Large intestine (tissue), 3 donors: ENCODE results near the gene GFRA1. TPM values are rescaled to one million over a fixed set of nuclear protein-coding genes. Genes with fewer than 3 reads are reported as not detected.

Source experiments
- DNase-seq, 2 donors: peaks; one replicate each; pipeline versions ENCODE4 v3.0.0 to v3.0.0-alpha.2; 2013
- H3K27ac ChIP-seq: one replicate; pipeline ENCODE4 v1.5.1; 2013; ENCODE audit warnings: low read length
- H3K27me3 ChIP-seq: 2 replicates; pipeline ENCODE4 v1.6.1; 2013; ENCODE audit warnings: low read length; ENCODE audit not compliant: control insufficient read depth, insufficient read depth
- H3K36me3 ChIP-seq: 2 replicates; pipeline ENCODE4 v1.6.1; 2013; ENCODE audit warnings: low read length; ENCODE audit not compliant: control insufficient read depth, insufficient read depth
- H3K4me1 ChIP-seq: one replicate; pipeline ENCODE4 v1.6.1; 2013; ENCODE audit warnings: low read length; ENCODE audit not compliant: control insufficient read depth, insufficient read depth
- H3K4me3 ChIP-seq: one replicate; pipeline ENCODE4 v1.5.1; 2013; ENCODE audit warnings: low read length
- H3K9me3 ChIP-seq: one replicate; pipeline ENCODE4 v1.6.1; 2013; ENCODE audit warnings: mild to moderate bottlenecking, low read depth, low read length, moderate library complexity; ENCODE audit not compliant: control insufficient read depth
- WGBS: methylation state at CpG from one replicate; pipeline ENCODE4 v1.1.5; 2013; ENCODE audit warnings: low lambda C conversion rate; ENCODE audit not compliant: insufficient coverage; 5-methylcytosine and 5-hydroxymethylcytosine counted together
- polyA plus RNA-seq: library from polyadenylated mRNA; unstranded; fragments of 120-200 nt; gene quantifications from one replicate; pipeline ENCODE4 v1.2.1, GENCODE V29; 2013

The GFRA1 gene
- polyA plus RNA-seq, 1 donor: 17.4 TPM

GRCh38 chr10:116133634-116134033 lies 139.4 kb downstream of the GFRA1 start:
- no peak overlapping the region for H3K27ac ChIP-seq
- H3K36me3 ChIP-seq: no peaks in the 10 kb centered on the region
- H3K9me3 ChIP-seq: no peaks in the 10 kb centered on the region
- no peaks in the 10 kb centered on the region for H3K27me3 ChIP-seq
- no peaks in the 10 kb centered on the region for H3K4me1 ChIP-seq
- no peak for DNase-seq
- WGBS: no CpG with 5 or more reads among the region's 7 CpGs
- no peak overlapping the region for H3K4me3 ChIP-seq

DNA sequence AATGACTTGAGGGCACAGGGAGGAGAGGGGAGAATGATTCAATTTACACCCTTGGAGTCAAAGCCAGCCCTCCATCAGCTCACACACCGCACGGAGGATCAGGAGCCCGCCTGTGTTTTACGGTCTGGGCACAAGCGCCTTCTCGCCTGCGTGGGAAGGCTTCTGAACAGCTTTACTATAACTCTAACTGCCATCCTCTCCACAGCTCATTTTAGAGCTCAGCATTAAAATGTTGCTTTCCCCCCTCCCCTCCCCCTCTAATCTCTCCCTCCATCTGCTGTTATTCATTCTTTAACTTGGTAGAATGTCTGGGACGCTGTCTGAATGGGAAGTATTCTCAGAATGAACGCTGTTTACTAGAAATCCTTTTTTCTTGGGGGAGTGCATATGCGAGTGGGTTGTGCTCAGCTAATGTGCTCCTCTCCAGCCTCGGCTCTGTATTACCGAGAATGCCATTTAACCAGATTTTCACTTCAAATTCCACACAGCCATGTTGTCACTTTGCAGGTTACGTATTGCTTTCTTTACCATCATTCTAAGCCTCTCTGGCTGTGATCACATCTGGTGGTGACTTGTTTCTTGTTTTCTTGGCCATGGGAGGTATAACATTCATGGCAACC lies 140.1 kb downstream of the GFRA1 start:
- no peak for DNase-seq
- Histone ChIP-seq H3K27ac (no peak overlapping the region), H3K36me3 (no peaks in the 10 kb centered on the region), H3K4me1 (no peaks in the 10 kb centered on the region), H3K9me3 (no peaks in the 10 kb centered on the region), H3K27me3 (no peaks in the 10 kb centered on the region), H3K4me3 (no peak overlapping the region)
- WGBS: no CpG with 5 or more reads among the region's 13 CpGs

- Histone ChIP-seq H3K27ac (no peak overlapping the region), H3K9me3 (no peaks in the 10 kb centered on the region), H3K27me3 (no peaks in the 10 kb centered on the region), H3K36me3 (no peaks in the 10 kb centered on the region), H3K4me1 (no peaks in the 10 kb centered on the region), H3K4me3 (no peak overlapping the region)
- 92% methylated on average over 1 of the region's 1 CpG for WGBS
- no peak for DNase-seq
Observed at GRCh38 chr10:116130006-116130405, 143.0 kb downstream of the GFRA1 start.

DNA sequence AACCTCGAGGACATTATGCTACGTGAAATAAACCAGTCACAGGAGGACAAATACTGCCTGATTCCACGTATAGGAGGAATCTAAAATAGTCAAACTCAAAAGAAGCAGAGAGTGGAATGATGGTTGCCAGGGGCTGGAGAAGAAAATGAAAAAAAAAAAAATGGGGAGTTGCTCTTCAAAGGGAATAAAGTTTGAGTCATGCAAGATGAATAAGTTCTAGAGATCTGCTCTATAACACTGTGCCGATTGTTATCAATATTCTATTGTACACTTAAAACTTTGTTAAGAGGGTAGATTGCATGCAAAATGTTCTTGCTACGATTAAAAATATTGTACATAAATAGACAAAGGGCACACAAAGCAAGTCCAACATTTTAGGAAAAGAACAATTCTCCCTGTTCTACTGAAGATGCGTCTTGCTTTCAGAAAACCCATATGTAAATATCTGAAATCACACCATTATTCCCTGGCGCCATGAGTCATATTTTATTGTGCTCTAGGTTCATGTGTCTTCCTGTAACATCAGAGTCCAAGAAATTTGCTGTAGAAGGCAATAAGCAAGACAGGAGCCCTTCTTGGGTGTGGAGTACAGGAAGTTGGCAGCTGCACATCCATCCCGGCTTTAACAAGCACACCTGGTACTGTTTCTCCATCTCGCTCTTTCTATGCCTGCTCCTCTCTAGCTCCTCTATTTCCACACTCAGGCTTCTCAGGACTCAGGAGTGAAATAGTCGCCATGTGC lies 145.9 kb downstream of the GFRA1 start:
- H3K4me3 ChIP-seq: no peak overlapping the region
- H3K4me1 ChIP-seq: no peaks in the 10 kb centered on the region
- H3K36me3 ChIP-seq: no peaks in the 10 kb centered on the region
- no peak overlapping the region for H3K27ac ChIP-seq
- whole genome bisulfite sequencing: 50% methylated on average over 1 of the region's 10 CpGs
- H3K27me3 ChIP-seq: peaks cover 4% of the 10 kb centered on the region
- no peak for DNase-seq
- H3K9me3 ChIP-seq: no peaks in the 10 kb centered on the region

DNA sequence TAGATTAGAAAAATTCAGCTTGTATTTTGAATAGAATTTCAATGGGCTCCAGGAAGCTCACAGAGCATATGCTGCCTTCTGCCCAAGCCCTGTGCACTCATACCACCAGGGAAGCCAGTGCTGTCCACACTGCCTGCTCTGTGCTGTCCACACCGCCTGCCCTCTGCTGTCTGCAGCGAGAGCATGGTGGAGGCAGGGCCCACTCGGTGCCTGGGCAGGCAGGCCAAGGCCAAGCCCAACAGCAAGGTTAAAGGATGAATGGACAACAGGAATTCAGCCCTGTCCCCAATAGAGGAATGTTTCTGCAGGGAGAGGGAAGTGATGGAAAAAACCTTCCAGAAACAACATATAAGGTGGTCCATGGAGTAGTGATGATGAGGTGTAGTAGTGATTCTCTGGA lies 146.8 kb downstream of the GFRA1 start:
- H3K36me3 ChIP-seq: no peaks in the 10 kb centered on the region
- H3K4me3 ChIP-seq: no peak overlapping the region
- no peak overlapping the region for H3K27ac ChIP-seq
- no peak for DNase-seq
- no peaks in the 10 kb centered on the region for H3K9me3 ChIP-seq
- H3K4me1 ChIP-seq: no peaks in the 10 kb centered on the region
- H3K27me3 ChIP-seq: peaks cover 4% of the 10 kb centered on the region
- no CpG with 5 or more reads among the region's 3 CpGs for WGBS

- Histone ChIP-seq H3K27ac (no peak overlapping the region), H3K27me3 (peaks cover 4% of the 10 kb centered on the region), H3K36me3 (no peaks in the 10 kb centered on the region), H3K4me1 (no peaks in the 10 kb centered on the region), H3K9me3 (no peaks in the 10 kb centered on the region), H3K4me3 (no peak overlapping the region)
- no CpG with 5 or more reads among the region's 19 CpGs for WGBS
- DNase-seq: no peak
Observed at GRCh38 chr10:116125180-116125579, 147.8 kb downstream of the GFRA1 start.

- Histone ChIP-seq H3K4me3 (no peak overlapping the region), H3K27me3 (peaks cover 4% of the 10 kb centered on the region), H3K36me3 (no peaks in the 10 kb centered on the region), H3K4me1 (no peaks in the 10 kb centered on the region), H3K9me3 (no peaks in the 10 kb centered on the region), H3K27ac (no peak overlapping the region)
- DNase-seq: no peak
- WGBS: no CpG with 5 or more reads among the region's 4 CpGs
Observed at GRCh38 chr10:116124777-116125176, 148.2 kb downstream of the GFRA1 start.

- H3K36me3 ChIP-seq: no peaks in the 10 kb centered on the region
- H3K9me3 ChIP-seq: no peaks in the 10 kb centered on the region
- no peak overlapping the region for H3K27ac ChIP-seq
- WGBS: no CpG with 5 or more reads among the region's 1 CpG
- peaks cover 4% of the 10 kb centered on the region for H3K27me3 ChIP-seq
- H3K4me3 ChIP-seq: no peak overlapping the region
- no peaks in the 10 kb centered on the region for H3K4me1 ChIP-seq
- no peak for DNase-seq
Observed at GRCh38 chr10:116122664-116123063, 150.3 kb downstream of the GFRA1 start.

DNA sequence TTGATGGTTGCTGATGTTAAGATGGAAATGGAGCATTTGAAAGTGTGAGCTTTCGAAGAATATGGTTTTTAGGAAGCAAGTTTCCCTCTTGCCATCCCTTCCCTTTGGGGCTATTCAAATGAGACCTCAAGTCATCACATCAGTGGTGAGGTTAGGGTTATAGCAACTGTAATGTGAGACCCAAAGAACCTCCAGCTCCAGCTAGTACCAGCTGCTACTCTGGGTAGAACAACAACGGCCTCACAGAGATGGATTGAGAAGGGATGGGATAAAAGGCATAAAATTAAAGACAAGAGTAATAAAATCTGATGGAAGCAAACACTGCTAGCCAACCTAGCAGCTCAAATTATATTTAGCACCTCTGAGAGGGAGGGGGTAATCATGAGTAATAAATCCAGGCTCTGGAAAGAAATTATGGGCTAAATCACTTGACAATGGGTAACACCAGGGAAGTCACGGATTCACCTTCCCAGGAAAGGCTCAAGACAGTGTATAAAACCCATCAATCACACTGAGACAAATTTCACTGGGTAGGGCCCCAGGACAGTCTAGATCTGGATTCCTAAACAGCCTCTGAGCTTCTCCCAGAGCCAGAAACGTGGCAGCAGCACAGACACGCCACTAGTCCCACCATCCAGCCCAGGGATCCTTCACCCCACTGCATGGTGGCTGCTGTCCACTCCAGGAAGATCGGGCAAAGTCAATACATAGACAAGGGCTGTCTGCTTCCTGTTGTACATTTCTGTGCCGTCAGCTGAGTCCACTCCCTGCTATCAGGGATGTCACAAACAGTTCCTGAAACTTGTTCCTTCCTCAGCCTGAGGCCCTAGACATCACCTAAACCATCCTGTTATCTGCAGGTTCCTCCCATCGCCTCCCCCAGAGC lies 151.1 kb downstream of the GFRA1 start:
- Histone ChIP-seq H3K9me3 (no peaks in the 10 kb centered on the region), H3K36me3 (no peaks in the 10 kb centered on the region), H3K27ac (no peak overlapping the region), H3K27me3 (peaks cover 4% of the 10 kb centered on the region), H3K4me1 (no peaks in the 10 kb centered on the region), H3K4me3 (no peak overlapping the region)
- WGBS: no CpG with 5 or more reads among the region's 8 CpGs
- DNase-seq: no peak

DNA sequence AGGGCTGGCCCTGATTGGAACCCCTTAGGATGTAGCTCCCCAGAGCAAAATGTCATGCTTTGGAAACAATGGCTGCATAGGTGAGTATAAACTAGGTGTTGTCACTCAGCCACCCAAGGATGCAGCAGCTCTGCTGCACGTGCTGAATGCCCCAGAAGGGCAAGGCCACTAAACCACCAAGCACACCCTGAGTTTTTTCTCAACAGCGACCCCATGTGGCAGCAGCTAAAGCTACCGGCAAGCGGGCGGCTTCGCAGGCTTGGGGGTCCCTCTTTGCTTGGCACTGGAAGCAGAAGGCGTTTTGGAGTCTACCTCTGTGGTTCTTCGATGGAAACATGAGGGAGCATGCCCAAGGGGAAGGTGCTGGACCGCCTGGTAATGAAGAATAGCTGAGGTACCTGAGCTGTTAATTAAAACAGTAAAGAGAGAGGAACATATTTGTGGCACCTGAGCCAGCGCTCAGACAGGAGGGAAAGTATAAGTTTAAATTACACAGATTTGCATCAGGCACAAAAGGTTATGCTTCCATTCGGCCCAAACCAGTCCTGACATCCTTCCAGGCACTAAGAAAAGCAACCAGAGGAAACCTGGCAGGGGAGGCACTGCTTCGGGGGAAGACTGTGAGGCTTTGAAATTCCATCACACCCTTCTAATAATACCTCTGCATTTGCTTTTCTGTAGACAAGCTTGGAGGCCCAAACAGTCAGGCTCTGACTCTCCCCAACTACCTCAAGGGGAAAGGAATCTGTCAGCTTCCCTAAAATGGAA lies 152.1 kb downstream of the GFRA1 start:
- WGBS: 86% methylated on average over 1 of the region's 12 CpGs
- no peaks in the 10 kb centered on the region for H3K36me3 ChIP-seq
- no peaks in the 10 kb centered on the region for H3K4me1 ChIP-seq
- H3K27ac ChIP-seq: no peak overlapping the region
- H3K9me3 ChIP-seq: no peaks in the 10 kb centered on the region
- DNase-seq: no peak
- H3K27me3 ChIP-seq: peaks cover 4% of the 10 kb centered on the region
- H3K4me3 ChIP-seq: no peak overlapping the region
